Neural cell (in vitro differentiated cells): ENCODE results near the gene ARRB1. TPM values are rescaled to one million over a fixed set of nuclear protein-coding genes. Genes with fewer than 3 reads are reported as not detected.

Experiments used
- H2AFZ ChIP-seq: fragments of 200-600, 300-800 bp; sonication (generic), shearing (Covaris generic); 2 replicates; pipeline ENCODE4 v1.6.0; 2014; ENCODE audit warnings: low read depth, mild to moderate bottlenecking, antibody characterized with exemption, low read length, moderate library complexity
- H3F3A ChIP-seq: fragments of 200-600 bp; shearing (Covaris generic); 2 replicates; pipeline ENCODE4 v1.6.1; 2016; ENCODE audit warnings: mild to moderate bottlenecking, moderate library complexity, mixed read lengths, antibody characterized with exemption, low read length; ENCODE audit not compliant: insufficient read depth, poor library complexity, severe bottlenecking
- H3K27ac ChIP-seq: fragments of 200-600, 300-800 bp; sonication (generic), shearing (Covaris generic); 2 replicates; pipeline ENCODE4 v1.5.1; 2014; ENCODE audit warnings: mild to moderate bottlenecking, low read length, moderate library complexity
- H3K27me3 ChIP-seq: fragments of 300-800, 200-600 bp; sonication (generic), shearing (Covaris generic); 2 replicates; pipeline ENCODE4 v1.6.0; 2014; ENCODE audit warnings: mild to moderate bottlenecking, low read depth, low read length, moderate library complexity; ENCODE audit not compliant: insufficient read depth
- H3K36me3 ChIP-seq: fragments of 300-800, 200-600 bp; sonication (generic), shearing (Covaris generic); 2 replicates; pipeline ENCODE4 v1.5.1; 2014; ENCODE audit warnings: mild to moderate bottlenecking, antibody characterized with exemption, low read length, moderate library complexity; ENCODE audit not compliant: insufficient read depth
- H3K4me2 ChIP-seq: fragments of 300-800, 200-600 bp; sonication (generic), shearing (Covaris generic); 2 replicates; pipeline ENCODE4 v1.6.0; 2014; ENCODE audit warnings: mild to moderate bottlenecking, low read length
- H3K4me3 ChIP-seq: fragments of 300-800, 200-600 bp; sonication (generic), shearing (Covaris generic); 2 replicates; pipeline ENCODE4 v1.5.1; 2014; ENCODE audit warnings: mild to moderate bottlenecking, low read length, moderate library complexity
- H3K79me2 ChIP-seq: fragments of 200-600 bp; shearing (Covaris generic); replicated peaks from 2 replicates; pipeline ENCODE4 v1.6.0; 2014; ENCODE audit warnings: mild to moderate bottlenecking, low read length, moderate library complexity; ENCODE audit not compliant: insufficient read depth
- H3K9ac ChIP-seq: fragments of 300-800, 200-600 bp; sonication (generic), shearing (Covaris generic); 2 replicates; pipeline ENCODE4 v1.6.1; 2016; ENCODE audit warnings: mild to moderate bottlenecking, low read length, mixed read lengths
- H3K9me2 ChIP-seq: fragments of 200-600 bp; shearing (Covaris generic); 2 replicates; pipeline ENCODE4 v1.6.1; 2016; ENCODE audit warnings: mild to moderate bottlenecking, low read length, mixed read lengths; ENCODE audit not compliant: insufficient read depth
- H3K9me3 ChIP-seq: fragments of 200-600, 300-800 bp; sonication (generic), shearing (Covaris generic); 2 replicates; pipeline ENCODE4 v1.6.1; 2016; ENCODE audit warnings: mild to moderate bottlenecking, mixed run types, low read length, moderate library complexity, mixed read lengths
- H4K20me1 ChIP-seq: fragments of 200-600 bp; shearing (Covaris generic); 2 replicates; pipeline ENCODE4 v1.6.1; 2016; ENCODE audit warnings: mild to moderate bottlenecking, mixed run types; ENCODE audit not compliant: insufficient read depth
- CTCF ChIP-seq: fragments of 450-650 bp; IDR thresholded peaks from 2 replicates; pipeline ENCODE4 v1.5.1; 2014; ENCODE audit warnings: antibody characterized with exemption, mild to moderate bottlenecking, moderate library complexity; ENCODE audit not compliant: poor library complexity, severe bottlenecking
- EP300 ChIP-seq: fragments of 450-650 bp; conservative IDR thresholded peaks from 2 replicates; pipeline ENCODE4 v1.6.1; 2014; ENCODE audit warnings: antibody characterized with exemption, mild to moderate bottlenecking, moderate library complexity; ENCODE audit not compliant: poor library complexity, severe bottlenecking
- EZH2 ChIP-seq: fragments of 200-600, 300-800 bp; shearing (Covaris generic), sonication (generic); IDR thresholded peaks from 2 replicates; pipeline ENCODE4 v1.6.1; 2014; ENCODE audit warnings: antibody characterized with exemption, low read length, borderline replicate concordance, mild to moderate bottlenecking; ENCODE audit not compliant: insufficient read depth, poor library complexity, severe bottlenecking
- MXI1 ChIP-seq: fragments of 450-650 bp; conservative IDR thresholded peaks from 2 replicates; pipeline ENCODE4 v1.6.1; 2014; ENCODE audit warnings: antibody characterized with exemption, mild to moderate bottlenecking; ENCODE audit not compliant: poor library complexity, severe bottlenecking
- POLR2AphosphoS5 ChIP-seq: IDR thresholded peaks from 2 replicates; pipeline ENCODE4 v1.6.1; 2012
- RAD21 ChIP-seq: fragments of 450-650 bp; conservative IDR thresholded peaks from 2 replicates; pipeline ENCODE4 v1.6.1; 2014; ENCODE audit warnings: antibody characterized with exemption, mild to moderate bottlenecking, moderate library complexity
- REST ChIP-seq: IDR thresholded peaks from 2 replicates; pipeline ENCODE4 v1.6.1; 2012; ENCODE audit warnings: borderline replicate concordance
- SMC3 ChIP-seq: fragments of 450-650 bp; conservative IDR thresholded peaks from 2 replicates; pipeline ENCODE4 v1.6.1; 2014; ENCODE audit warnings: antibody characterized with exemption, mild to moderate bottlenecking, moderate library complexity; ENCODE audit not compliant: poor library complexity
- TAF1 ChIP-seq: IDR thresholded peaks from 2 replicates; pipeline ENCODE4 v1.6.1; 2012; ENCODE audit warnings: low read depth
- polyA plus RNA-seq: library from polyadenylated mRNA; depleted of rRNA; stranded (reverse); fragments of >200 nt; gene quantifications from 2 replicates; pipeline ENCODE4 v1.2.3, GENCODE V29; 2014

ARRB1 gene
- polyA plus RNA-seq, 1 donor from 2014 or later: 5.7 TPM

DNA sequence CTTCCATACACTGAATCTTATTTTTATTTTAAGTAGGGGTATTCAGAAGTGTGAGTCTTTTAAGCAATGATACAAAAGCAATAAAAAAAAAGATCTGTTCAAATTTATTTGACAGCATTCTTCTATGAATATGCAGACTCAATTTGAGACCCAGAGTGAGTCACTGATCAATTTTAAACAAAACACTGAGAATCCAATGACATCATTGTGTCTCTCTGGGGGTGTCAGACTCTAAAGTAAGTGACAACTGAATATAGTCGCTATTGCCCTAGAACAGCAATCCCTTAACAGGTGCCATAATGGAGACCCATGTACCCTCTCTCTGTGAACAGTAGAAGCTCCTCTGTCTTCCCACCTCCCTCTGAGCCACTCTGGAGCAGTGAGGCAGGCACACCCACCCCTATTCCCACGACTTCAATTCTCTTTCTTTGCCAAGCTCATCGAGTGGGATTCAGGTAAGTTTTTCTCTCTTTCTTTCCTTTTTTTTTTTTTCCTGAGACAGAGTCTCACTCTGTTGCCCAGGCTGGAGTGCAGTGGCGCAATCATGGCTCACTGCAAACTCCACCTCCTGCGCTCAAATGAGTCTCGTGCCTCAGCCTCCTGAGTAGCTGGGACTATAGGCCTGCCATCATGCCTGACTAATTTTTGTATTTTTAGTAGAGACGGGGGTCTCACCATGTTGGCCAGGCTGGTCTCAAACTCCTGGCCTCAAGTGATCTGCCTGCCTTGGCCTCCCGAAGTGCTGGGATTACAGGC, 42.8 kb upstream of the ARRB1 start:
- no peak for TF ChIP-seq MXI1
- TF ChIP-seq EP300: no peak
- TF ChIP-seq POLR2AphosphoS5: no peak
- Histone ChIP-seq H3K27ac (no peak overlapping the region), H3K9me3 (no peaks in the 10 kb centered on the region), H4K20me1 (no peaks in the 10 kb centered on the region), H3K36me3 (no peaks in the 10 kb centered on the region), H3K9me2 (no peaks in the 10 kb centered on the region), H3K9ac (no peak overlapping the region), H3K27me3 (no peaks in the 10 kb centered on the region), H3K4me2 (no peak overlapping the region), H3K4me3 (no peak overlapping the region), H2AFZ (no peak overlapping the region), H3F3A (no peaks in the 10 kb centered on the region), H3K79me2 (no peaks in the 10 kb centered on the region)

DNA sequence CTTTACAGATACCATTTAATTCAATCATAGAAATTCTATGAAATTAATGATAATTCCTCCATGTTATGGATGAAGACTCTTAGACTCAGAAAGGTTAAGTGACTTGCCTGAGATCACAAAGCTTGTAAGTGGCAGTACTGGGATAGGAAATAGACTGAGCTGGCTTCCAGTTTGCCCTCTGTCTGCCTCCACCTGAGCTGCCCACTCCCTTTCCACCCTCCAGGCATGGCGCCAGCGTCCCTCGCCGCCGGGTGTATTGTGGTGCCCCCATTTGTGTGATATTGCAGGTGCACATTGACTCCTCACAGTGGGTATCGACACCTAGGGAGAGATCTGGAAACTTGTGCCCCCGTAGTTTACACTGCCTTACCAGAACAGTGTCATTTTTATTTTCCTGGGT, 38.5 kb upstream of the ARRB1 start:
- Histone ChIP-seq H3K27ac (no peak overlapping the region), H3K27me3 (no peaks in the 10 kb centered on the region), H3K4me3 (no peak overlapping the region), H2AFZ (no peak overlapping the region), H3K79me2 (no peaks in the 10 kb centered on the region), H4K20me1 (no peaks in the 10 kb centered on the region), H3K9me3 (no peaks in the 10 kb centered on the region), H3K9ac (no peak overlapping the region), H3K9me2 (no peaks in the 10 kb centered on the region), H3K4me2 (no peak overlapping the region), H3K36me3 (no peaks in the 10 kb centered on the region), H3F3A (no peaks in the 10 kb centered on the region)
- TF ChIP-seq CTCF (no peak), MXI1 (no peak), REST (no peak), TAF1 (no peak), POLR2AphosphoS5 (no peak), EZH2 (no peak), RAD21 (no peak), SMC3 (no peak), EP300 (no peak)
